GM18526 (cell line): ENCODE data around the gene ZNF79.

Experiments used
- POLR2A ChIP-seq: IDR thresholded peaks from 3 replicates; pipeline ENCODE4 v1.6.1; 2011; ENCODE audit not compliant: insufficient read length; ENCODE audit errors: extremely low read depth

Gene ZNF79

GRCh38 chr9:127423934-127424675 is at the start of gene ZNF79:
Gene ZNF79 (plus strand): TSS chr9:127424382. CDS start chr9:127424788, 406 bp downstream.
- TF ChIP-seq POLR2A, result peak; percentile 56

- no peak for TF ChIP-seq POLR2A
These were observed 43.7 kb upstream of the ZNF79 start for GRCh38 chr9:127380479-127380878.

- TF ChIP-seq POLR2A, result no peak
These were observed 41.6 kb upstream of the ZNF79 start for GRCh38 chr9:127382541-127382940.

- no peak for TF ChIP-seq POLR2A
These were observed 40.0 kb upstream of the ZNF79 start for GRCh38 chr9:127384016-127384730.

- no peak for TF ChIP-seq POLR2A
These were observed 39.3 kb upstream of the ZNF79 start for GRCh38 chr9:127384901-127385300.

GRCh38 chr9:127386249-127386648 is 37.9 kb upstream of the ZNF79 start:
- no peak for TF ChIP-seq POLR2A

- TF ChIP-seq POLR2A, result no peak
These were observed 37.2 kb upstream of the ZNF79 start for GRCh38 chr9:127386981-127387380.

GRCh38 chr9:127388037-127388855 is 35.9 kb upstream of the ZNF79 start:
- no peak for TF ChIP-seq POLR2A

- TF ChIP-seq POLR2A, result no peak
These were observed 35.3 kb upstream of the ZNF79 start for GRCh38 chr9:127388856-127389238.

- no peak for TF ChIP-seq POLR2A
These were observed 34.6 kb upstream of the ZNF79 start for GRCh38 chr9:127389381-127390247.

GRCh38 chr9:127390248-127390545 is 34.0 kb upstream of the ZNF79 start:
- TF ChIP-seq POLR2A, result no peak

- TF ChIP-seq POLR2A, result no peak
These were observed 33.6 kb upstream of the ZNF79 start for GRCh38 chr9:127390563-127390962.

GRCh38 chr9:127392166-127392565 is 32.0 kb upstream of the ZNF79 start:
- no peak for TF ChIP-seq POLR2A

- no peak for TF ChIP-seq POLR2A
These were observed 31.2 kb upstream of the ZNF79 start for GRCh38 chr9:127392976-127393375.

- no peak for TF ChIP-seq POLR2A
These were observed 30.5 kb upstream of the ZNF79 start for GRCh38 chr9:127393645-127394044.
